KMS-11 (cell line): ENCODE results near the gene ATRIP.

Experiments
- H2AFZ ChIP-seq: fragments of 200-600 bp; sonication (generic); 2 replicates; pipeline ENCODE4 v1.6.1; 2016; ENCODE audit warnings: antibody characterized with exemption, mixed run types, low read depth
- H3K27ac ChIP-seq: fragments of 200-600 bp; sonication (generic); 2 replicates; pipeline ENCODE4 v1.6.1; 2016; ENCODE audit warnings: mild to moderate bottlenecking, mixed run types
- H3K27me3 ChIP-seq: fragments of 200-600 bp; sonication (generic); 2 replicates; pipeline ENCODE4 v1.6.1; 2017; ENCODE audit warnings: mild to moderate bottlenecking, low read depth, mixed run types, moderate library complexity; ENCODE audit not compliant: insufficient read depth
- H3K36me3 ChIP-seq: fragments of 200-600 bp; sonication (generic); 2 replicates; pipeline ENCODE4 v1.6.1; 2017; ENCODE audit warnings: mild to moderate bottlenecking, mixed run types; ENCODE audit not compliant: insufficient read depth
- H3K4me1 ChIP-seq: fragments of 200-600 bp; sonication (generic); 2 replicates; pipeline ENCODE4 v1.6.1; 2016; ENCODE audit warnings: mild to moderate bottlenecking, low read depth, mixed run types; ENCODE audit not compliant: poor library complexity, severe bottlenecking
- H3K4me2 ChIP-seq: fragments of 200-600 bp; sonication (generic); 2 replicates; pipeline ENCODE4 v1.7.0; 2016; ENCODE audit warnings: mild to moderate bottlenecking, mixed run types
- H3K4me3 ChIP-seq: fragments of 200-600 bp; sonication (generic); IDR thresholded peaks from 2 replicates; pipeline ENCODE4 v1.6.1; 2017; ENCODE audit warnings: low read depth, low read length, mixed read lengths; ENCODE audit not compliant: insufficient read depth
- H3K79me2 ChIP-seq: fragments of 200-600 bp; sonication (generic); 2 replicates; pipeline ENCODE4 v1.6.1; 2016; ENCODE audit warnings: low read depth, mixed run types; ENCODE audit not compliant: insufficient read depth
- H3K9ac ChIP-seq: fragments of 200-600 bp; sonication (generic); 2 replicates; pipeline ENCODE4 v1.6.1; 2016; ENCODE audit warnings: mild to moderate bottlenecking, mixed run types
- H4K20me1 ChIP-seq: fragments of 200-600 bp; sonication (generic); 2 replicates; pipeline ENCODE4 v1.6.1; 2016; ENCODE audit warnings: mild to moderate bottlenecking, mixed run types; ENCODE audit not compliant: insufficient read depth
- CTCF ChIP-seq: fragments of 200-600 bp; sonication (generic); conservative IDR thresholded peaks from 2 replicates; pipeline ENCODE4 v1.6.1; 2017; ENCODE audit warnings: low read depth, mild to moderate bottlenecking, antibody characterized with exemption, low read length, moderate library complexity, mixed read lengths

Gene ATRIP

GRCh38 chr3:48492461-48493202 lies 46.1 kb downstream of the ATRIP start:
- Histone ChIP-seq H3K4me3 (no peak overlapping the region), H3K36me3 (no peaks in the 10 kb centered on the region), H3K4me2 (no peak overlapping the region), H3K79me2 (no peaks in the 10 kb centered on the region), H4K20me1 (no peaks in the 10 kb centered on the region), H3K9ac (no peak overlapping the region), H3K4me1 (no peaks in the 10 kb centered on the region), H3K27me3 (no peaks in the 10 kb centered on the region), H2AFZ (no peak overlapping the region), H3K27ac (no peak overlapping the region)
- TF ChIP-seq CTCF = no peak

- no peak overlapping the region for H3K4me2 ChIP-seq
- H3K79me2 ChIP-seq = no peaks in the 10 kb centered on the region
- no peaks in the 10 kb centered on the region for H3K27me3 ChIP-seq
- H3K4me1 ChIP-seq = no peaks in the 10 kb centered on the region
- no peak for TF ChIP-seq CTCF
- H3K4me3 ChIP-seq = no peak overlapping the region
- no peak overlapping the region for H2AFZ ChIP-seq
- no peak overlapping the region for H3K27ac ChIP-seq
- H3K36me3 ChIP-seq = no peaks in the 10 kb centered on the region
- no peak overlapping the region for H3K9ac ChIP-seq
- H4K20me1 ChIP-seq = no peaks in the 10 kb centered on the region
Measured at GRCh38 chr3:48493203-48493501, 46.6 kb downstream of the ATRIP start.

GRCh38 chr3:48500656-48501055 lies 54.1 kb downstream of the ATRIP start:
- Histone ChIP-seq H3K36me3 (no peaks in the 10 kb centered on the region), H4K20me1 (no peaks in the 10 kb centered on the region), H3K79me2 (no peaks in the 10 kb centered on the region), H3K4me1 (no peaks in the 10 kb centered on the region), H3K27me3 (no peaks in the 10 kb centered on the region), H3K4me2 (no peak overlapping the region), H3K27ac (no peak overlapping the region), H2AFZ (no peak overlapping the region), H3K9ac (no peak overlapping the region), H3K4me3 (no peak overlapping the region)
- TF ChIP-seq CTCF = no peak

GRCh38 chr3:48501196-48501595 lies 54.7 kb downstream of the ATRIP start:
- Histone ChIP-seq H4K20me1 (no peaks in the 10 kb centered on the region), H3K4me2 (no peak overlapping the region), H3K79me2 (no peaks in the 10 kb centered on the region), H3K36me3 (no peaks in the 10 kb centered on the region), H3K27me3 (no peaks in the 10 kb centered on the region), H3K27ac (no peak overlapping the region), H3K9ac (no peak overlapping the region), H3K4me3 (no peak overlapping the region), H3K4me1 (no peaks in the 10 kb centered on the region), H2AFZ (no peak overlapping the region)
- TF ChIP-seq CTCF = no peak
